ENCODE data around the gene DUSP23. TPM values are rescaled to one million over a fixed set of nuclear protein-coding genes. Genes with fewer than 3 reads are reported as not detected.

Gene DUSP23
- total RNA-seq, 1 donor from 2014 or later = 16.5 TPM

DNA sequence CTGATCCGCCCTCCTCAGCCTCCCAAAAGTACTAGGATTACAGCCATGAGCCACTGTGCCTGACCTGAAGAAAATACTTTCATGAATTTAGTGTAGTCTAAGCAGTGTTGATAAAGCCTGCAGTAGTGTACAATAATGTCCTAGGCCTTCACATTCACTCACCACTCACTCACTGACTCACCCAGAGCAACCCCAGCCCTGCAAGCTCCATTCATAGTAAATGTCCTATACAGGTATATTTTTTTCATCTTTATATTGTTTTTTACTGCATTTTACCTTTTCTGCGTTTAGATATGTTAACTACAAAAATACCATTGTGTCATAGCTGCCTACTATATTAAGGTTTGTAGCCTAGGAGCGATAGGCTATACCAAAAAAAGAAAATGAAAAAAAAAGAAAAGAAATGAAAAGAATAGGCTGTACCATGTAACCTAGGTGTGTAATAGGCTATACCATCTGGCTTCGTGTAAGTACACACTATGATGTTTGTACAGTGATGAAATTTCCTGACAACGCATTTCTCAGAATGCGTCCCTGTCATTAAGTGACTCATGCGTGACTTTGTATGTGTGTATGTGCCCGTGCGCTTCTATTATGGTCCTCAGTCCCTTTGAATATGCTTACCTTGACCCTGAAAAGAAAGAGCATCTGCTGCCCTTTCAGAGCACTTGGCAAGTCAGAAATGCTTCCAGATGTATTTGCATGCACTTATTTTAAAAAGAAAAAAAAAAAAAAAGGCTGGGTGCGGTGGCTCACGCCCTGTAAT lies 36.7 kb downstream of the DUSP23 start:
- no peak overlapping the region for H3K27ac Mint-ChIP-seq (ENCODE audit: unreplicated experiment)
- H3K9me3 Mint-ChIP-seq (ENCODE audit: unreplicated experiment) = no peaks in the 10 kb centered on the region
- no peaks in the 10 kb centered on the region for H3K36me3 Mint-ChIP-seq (ENCODE audit: unreplicated experiment)
- no peak for TF ChIP-seq CTCF (IDR thresholded peaks at IDR 0.05)
- DNase-seq (ENCODE audit: extremely low spot score, unreplicated experiment) = no peak
- H3K4me3 Mint-ChIP-seq (ENCODE audit: unreplicated experiment) = no peak overlapping the region
- H3K4me1 Mint-ChIP-seq (ENCODE audit: unreplicated experiment) = no peaks in the 10 kb centered on the region
- peaks cover 32% of the 10 kb centered on the region for H3K27me3 Mint-ChIP-seq (ENCODE audit: unreplicated experiment)

- Mint-ChIP-seq H3K27ac (ENCODE audit: unreplicated experiment) (no peak overlapping the region), H3K36me3 (ENCODE audit: unreplicated experiment) (no peaks in the 10 kb centered on the region), H3K27me3 (ENCODE audit: unreplicated experiment) (peaks cover 35% of the 10 kb centered on the region), H3K4me3 (ENCODE audit: unreplicated experiment) (no peak overlapping the region), H3K9me3 (ENCODE audit: unreplicated experiment) (no peaks in the 10 kb centered on the region), H3K4me1 (ENCODE audit: unreplicated experiment) (peaks cover 13% of the 10 kb centered on the region)
- DNase-seq (ENCODE audit: extremely low spot score, unreplicated experiment) = no peak
- TF ChIP-seq CTCF (IDR thresholded peaks at IDR 0.05) = no peak
These were observed 40.6 kb downstream of the DUSP23 start for GRCh38 chr1:159821171-159821867.

GRCh38 chr1:159823406-159823805 lies 42.6 kb downstream of the DUSP23 start:
- Mint-ChIP-seq H3K4me1 (ENCODE audit: unreplicated experiment) (peaks cover 13% of the 10 kb centered on the region), H3K27me3 (ENCODE audit: unreplicated experiment) (peaks cover 35% of the 10 kb centered on the region), H3K27ac (ENCODE audit: unreplicated experiment) (no peak overlapping the region), H3K4me3 (ENCODE audit: unreplicated experiment) (no peak overlapping the region), H3K36me3 (ENCODE audit: unreplicated experiment) (no peaks in the 10 kb centered on the region), H3K9me3 (ENCODE audit: unreplicated experiment) (no peaks in the 10 kb centered on the region)
- no peak for TF ChIP-seq CTCF (IDR thresholded peaks at IDR 0.05)
- DNase-seq (ENCODE audit: extremely low spot score, unreplicated experiment) = no peak

DNA sequence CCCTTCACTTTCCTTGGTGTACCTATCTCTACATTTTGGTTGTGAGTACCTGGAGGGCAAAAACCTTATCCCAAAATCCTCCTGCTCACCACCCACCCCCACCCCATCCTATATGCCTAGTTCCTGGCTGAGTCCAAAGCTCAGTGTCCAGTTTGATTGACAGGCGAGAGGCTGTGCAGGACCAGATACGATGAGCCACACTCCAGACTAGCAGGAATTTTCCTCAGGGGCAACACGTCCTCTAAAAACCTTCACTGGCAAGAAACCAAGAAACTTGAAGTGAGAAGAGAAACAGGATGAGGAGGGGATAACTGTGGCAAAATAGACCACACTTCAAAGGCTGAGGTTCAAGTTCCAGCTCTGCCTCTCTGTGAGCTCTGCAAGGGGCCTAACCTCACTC lies 44.8 kb downstream of the DUSP23 start:
- TF ChIP-seq CTCF (IDR thresholded peaks at IDR 0.05) = no peak
- no peaks in the 10 kb centered on the region for H3K36me3 Mint-ChIP-seq (ENCODE audit: unreplicated experiment)

GRCh38 chr1:159826441-159827101 lies 45.8 kb downstream of the DUSP23 start, which contains the start of gene SLAMF8:
Gene SLAMF8 (plus strand): TSS chr1:159826873. CDS start chr1:159826899, 26 bp downstream.
- Mint-ChIP-seq H3K4me1 (ENCODE audit: unreplicated experiment) (peaks cover 13% of the 10 kb centered on the region), H3K4me3 (ENCODE audit: unreplicated experiment) (no peak within 1 kb of the TSS), H3K36me3 (ENCODE audit: unreplicated experiment) (no peaks in the 10 kb centered on the region), H3K27ac (ENCODE audit: unreplicated experiment) (no peak within 1 kb of the TSS), H3K9me3 (ENCODE audit: unreplicated experiment) (no peaks in the 10 kb centered on the region), H3K27me3 (ENCODE audit: unreplicated experiment) (peaks cover 24% of the 10 kb centered on the region)
- no peak for TF ChIP-seq CTCF (IDR thresholded peaks at IDR 0.05)
- DNase-seq (ENCODE audit: extremely low spot score, unreplicated experiment) = no peak

More for the DNA sequence above, 44.8 kb downstream of the DUSP23 start:
- no peak overlapping the region for H3K4me3 Mint-ChIP-seq (ENCODE audit: unreplicated experiment)
- H3K9me3 Mint-ChIP-seq (ENCODE audit: unreplicated experiment) = no peaks in the 10 kb centered on the region
- H3K27me3 Mint-ChIP-seq (ENCODE audit: unreplicated experiment) = peaks cover 24% of the 10 kb centered on the region
- peaks cover 13% of the 10 kb centered on the region for H3K4me1 Mint-ChIP-seq (ENCODE audit: unreplicated experiment)
- no peak for DNase-seq (ENCODE audit: extremely low spot score, unreplicated experiment)
- H3K27ac Mint-ChIP-seq (ENCODE audit: unreplicated experiment) = no peak overlapping the region

Measured in osteocyte (in vitro differentiated cells).